IPS DF 4.7 (cell line): ENCODE data around the gene AKAP12.
"Not testable (repeated sequence)": the region's sequence is repeated elsewhere in the genome, so short reads cannot be mapped to it uniquely, and the experiment has no call there.

Source experiments
- DNase-seq: peaks from one replicate; pipeline ENCODE4 v3.0.0-alpha.2; 2013; ENCODE audit warnings: low spot score; ENCODE audit errors: extremely low read depth

AKAP12 gene

DNA sequence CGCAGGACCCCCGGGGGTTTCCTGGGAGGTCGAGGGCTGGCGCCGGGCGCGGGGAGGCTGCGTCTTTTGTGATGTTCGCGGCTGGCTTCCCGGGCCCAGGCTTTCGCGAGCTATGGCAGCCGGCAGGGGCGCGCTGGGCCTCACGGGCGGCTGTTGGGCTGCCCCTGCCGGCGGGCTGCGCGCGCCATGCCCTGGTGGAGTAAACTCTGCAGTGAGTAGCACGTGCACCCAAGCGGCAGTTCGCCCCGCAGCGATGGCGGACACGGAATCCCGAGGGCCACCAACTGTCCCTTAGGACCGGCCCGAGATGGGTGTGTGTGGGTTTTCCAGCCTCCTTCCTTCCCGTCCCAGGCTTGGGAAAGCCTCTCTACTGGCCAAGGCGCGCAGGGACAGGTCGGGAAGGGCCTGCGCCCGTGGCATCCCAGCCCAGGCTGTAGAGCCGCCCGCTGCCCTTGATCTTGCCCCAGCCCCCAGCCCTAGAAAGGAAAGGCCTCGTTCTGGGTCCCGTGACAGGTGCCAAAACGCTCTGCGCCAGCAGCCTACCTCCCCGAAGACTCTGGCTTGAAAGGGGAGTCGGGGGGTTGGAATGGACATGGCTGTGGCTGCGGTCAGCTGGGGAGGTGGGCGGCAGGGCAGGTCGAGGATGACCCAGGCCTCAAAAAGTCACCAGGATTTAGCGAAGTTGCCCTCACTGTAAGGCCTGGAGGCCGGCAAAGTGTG is 101.9 kb downstream of the AKAP12 start:
- no peak for DNase-seq

DNA sequence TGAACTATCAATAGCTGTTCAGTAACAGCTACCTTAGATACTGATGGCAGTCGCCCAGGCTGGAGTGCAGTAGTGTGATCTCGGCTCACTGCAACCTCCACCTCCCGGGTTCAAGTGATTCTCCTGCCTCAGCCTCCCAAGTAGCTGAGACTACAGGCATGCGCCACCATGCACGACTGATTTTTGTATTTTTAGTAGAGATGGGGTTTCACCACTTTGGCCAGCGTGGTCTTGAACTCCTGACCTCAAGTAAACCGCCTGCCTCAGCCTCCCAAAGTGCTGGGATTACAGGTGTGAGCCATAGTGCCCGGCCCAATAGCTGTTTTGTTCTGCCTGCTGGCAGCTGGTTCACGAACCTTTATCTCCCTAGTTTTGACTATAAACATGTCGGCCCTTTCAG is 103.0 kb downstream of the AKAP12 start:
- DNase-seq: not testable (repeated sequence)

DNA sequence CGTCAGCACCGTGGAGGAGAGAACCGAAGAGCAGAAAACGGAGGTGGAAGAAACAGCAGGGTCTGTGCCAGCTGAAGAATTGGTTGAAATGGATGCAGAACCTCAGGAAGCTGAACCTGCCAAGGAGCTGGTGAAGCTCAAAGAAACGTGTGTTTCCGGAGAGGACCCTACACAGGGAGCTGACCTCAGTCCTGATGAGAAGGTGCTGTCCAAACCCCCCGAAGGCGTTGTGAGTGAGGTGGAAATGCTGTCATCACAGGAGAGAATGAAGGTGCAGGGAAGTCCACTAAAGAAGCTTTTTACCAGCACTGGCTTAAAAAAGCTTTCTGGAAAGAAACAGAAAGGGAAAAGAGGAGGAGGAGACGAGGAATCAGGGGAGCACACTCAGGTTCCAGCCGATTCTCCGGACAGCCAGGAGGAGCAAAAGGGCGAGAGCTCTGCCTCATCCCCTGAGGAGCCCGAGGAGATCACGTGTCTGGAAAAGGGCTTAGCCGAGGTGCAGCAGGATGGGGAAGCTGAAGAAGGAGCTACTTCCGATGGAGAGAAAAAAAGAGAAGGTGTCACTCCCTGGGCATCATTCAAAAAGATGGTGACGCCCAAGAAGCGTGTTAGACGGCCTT is 110.0 kb downstream of the AKAP12 start:
- DNase-seq: no peak

DNA sequence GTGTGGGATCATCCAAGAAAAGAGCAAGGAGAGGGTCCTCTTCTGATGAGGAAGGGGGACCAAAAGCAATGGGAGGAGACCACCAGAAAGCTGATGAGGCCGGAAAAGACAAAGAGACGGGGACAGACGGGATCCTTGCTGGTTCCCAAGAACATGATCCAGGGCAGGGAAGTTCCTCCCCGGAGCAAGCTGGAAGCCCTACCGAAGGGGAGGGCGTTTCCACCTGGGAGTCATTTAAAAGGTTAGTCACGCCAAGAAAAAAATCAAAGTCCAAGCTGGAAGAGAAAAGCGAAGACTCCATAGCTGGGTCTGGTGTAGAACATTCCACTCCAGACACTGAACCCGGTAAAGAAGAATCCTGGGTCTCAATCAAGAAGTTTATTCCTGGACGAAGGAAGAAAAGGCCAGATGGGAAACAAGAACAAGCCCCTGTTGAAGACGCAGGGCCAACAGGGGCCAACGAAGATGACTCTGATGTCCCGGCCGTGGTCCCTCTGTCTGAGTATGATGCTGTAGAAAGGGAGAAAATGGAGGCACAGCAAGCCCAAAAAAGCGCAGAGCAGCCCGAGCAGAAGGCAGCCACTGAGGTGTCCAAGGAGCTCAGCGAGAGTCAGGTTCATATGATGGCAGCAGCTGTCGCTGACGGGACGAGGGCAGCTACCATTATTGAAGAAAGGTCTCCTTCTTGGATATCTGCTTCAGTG is 110.8 kb downstream of the AKAP12 start:
- DNase-seq: no peak

DNA sequence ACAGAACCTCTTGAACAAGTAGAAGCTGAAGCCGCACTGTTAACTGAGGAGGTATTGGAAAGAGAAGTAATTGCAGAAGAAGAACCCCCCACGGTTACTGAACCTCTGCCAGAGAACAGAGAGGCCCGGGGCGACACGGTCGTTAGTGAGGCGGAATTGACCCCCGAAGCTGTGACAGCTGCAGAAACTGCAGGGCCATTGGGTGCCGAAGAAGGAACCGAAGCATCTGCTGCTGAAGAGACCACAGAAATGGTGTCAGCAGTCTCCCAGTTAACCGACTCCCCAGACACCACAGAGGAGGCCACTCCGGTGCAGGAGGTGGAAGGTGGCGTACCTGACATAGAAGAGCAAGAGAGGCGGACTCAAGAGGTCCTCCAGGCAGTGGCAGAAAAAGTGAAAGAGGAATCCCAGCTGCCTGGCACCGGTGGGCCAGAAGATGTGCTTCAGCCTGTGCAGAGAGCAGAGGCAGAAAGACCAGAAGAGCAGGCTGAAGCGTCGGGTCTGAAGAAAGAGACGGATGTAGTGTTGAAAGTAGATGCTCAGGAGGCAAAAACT is 111.5 kb downstream of the AKAP12 start:
- no peak for DNase-seq

DNA sequence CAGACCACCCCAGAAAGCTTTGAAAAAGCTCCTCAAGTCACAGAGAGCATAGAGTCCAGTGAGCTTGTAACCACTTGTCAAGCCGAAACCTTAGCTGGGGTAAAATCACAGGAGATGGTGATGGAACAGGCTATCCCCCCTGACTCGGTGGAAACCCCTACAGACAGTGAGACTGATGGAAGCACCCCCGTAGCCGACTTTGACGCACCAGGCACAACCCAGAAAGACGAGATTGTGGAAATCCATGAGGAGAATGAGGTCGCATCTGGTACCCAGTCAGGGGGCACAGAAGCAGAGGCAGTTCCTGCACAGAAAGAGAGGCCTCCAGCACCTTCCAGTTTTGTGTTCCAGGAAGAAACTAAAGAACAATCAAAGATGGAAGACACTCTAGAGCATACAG is 112.0 kb downstream of the AKAP12 start:
- DNase-seq: no peak

DNA sequence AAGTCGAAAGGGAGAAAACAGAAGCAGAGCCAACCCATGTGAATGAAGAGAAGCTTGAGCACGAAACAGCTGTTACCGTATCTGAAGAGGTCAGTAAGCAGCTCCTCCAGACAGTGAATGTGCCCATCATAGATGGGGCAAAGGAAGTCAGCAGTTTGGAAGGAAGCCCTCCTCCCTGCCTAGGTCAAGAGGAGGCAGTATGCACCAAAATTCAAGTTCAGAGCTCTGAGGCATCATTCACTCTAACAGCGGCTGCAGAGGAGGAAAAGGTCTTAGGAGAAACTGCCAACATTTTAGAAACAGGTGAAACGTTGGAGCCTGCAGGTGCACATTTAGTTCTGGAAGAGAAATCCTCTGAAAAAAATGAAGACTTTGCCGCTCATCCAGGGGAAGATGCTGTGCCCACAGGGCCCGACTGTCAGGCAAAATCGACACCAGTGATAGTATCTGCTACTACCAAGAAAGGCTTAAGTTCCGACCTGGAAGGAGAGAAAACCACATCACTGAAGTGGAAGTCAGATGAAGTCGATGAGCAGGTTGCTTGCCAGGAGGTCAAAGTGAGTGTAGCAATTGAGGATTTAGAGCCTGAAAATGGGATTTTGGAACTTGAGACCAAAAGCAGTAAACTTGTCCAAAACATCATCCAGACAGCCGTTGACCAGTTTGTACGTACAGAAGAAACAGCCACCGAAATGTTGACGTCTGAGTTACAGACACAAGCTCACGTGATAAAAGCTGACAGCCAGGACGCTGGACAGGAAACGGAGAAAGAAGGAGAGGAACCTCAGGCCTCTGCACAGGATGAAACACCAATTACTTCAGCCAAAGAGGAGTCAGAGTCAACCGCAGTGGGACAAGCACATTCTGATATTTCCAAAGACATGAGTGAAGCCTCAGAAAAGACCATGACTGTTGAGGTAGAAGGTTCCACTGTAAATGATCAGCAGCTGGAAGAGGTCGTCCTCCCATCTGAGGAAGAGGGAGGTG is 112.9 kb downstream of the AKAP12 start:
- DNase-seq: no peak

DNA sequence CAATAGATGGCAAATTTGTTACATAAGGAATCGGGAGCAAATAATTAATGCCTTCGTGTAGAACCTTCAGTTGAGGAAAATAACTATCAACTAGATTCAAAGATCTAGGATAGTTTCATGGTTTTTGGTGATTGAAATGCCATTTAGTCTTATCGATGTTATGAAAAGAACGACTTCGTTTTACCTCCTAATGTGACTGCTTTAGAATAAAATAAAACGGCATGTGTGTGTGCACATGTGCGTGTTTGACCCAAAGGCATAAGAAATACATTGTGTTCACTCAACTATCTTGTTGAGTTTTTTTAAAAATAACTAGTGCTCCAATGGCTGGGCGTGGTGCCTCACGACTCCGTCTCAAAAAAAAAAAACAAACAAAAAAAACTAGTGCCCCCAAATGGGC is 114.0 kb downstream of the AKAP12 start:
- DNase-seq: no peak

DNA sequence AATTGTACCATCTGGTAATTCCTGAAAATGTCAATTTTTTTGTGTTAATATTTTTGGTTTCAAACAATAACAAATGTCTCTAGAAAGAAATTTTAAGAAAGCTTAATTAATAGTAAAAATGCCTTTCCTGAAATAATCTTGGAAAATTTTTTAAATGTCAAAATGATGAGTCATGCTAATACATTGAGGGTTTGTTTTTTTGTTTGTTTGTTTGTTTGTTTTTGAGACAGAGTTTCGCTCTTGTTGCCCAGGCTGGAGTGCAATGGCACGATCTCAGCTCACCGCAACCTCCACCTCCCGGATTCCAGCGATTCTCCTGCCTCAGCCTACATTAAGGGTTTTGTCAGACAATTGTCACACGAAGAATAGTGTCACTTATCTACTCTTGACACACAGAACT is 117.2 kb downstream of the AKAP12 start:
- DNase-seq: not testable (repeated sequence)

DNA sequence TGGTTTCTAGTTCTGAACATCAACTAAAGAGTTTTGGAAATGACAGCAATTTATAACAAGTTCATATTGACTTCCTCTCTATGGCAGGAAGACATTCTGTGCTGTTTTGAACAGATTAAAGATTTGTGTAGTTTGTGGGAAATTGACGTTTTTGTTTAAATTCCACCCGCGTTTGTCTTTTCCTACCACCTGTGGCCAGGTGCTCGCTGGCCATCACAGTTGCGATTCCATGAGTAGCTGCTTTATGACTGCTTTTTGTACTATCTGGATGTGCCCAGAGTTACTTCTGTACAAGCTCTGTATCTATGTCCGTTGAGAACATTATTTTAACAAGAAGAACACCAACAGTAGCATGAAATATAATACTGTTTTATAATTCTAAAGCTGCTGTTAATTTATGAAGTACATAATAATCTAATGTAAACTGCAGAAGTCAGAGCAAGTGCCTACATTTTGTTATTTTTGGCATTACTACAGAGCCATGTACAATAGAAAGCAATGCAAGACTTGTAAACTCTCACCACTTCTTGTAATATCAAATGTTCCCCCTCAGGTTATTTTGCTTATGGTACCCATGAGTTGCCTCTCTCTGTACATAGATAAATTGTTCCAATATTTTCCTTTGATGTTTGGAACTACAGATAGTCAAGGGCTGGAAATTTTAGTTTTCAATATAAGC is 118.1 kb downstream of the AKAP12 start:
- no peak for DNase-seq

DNA sequence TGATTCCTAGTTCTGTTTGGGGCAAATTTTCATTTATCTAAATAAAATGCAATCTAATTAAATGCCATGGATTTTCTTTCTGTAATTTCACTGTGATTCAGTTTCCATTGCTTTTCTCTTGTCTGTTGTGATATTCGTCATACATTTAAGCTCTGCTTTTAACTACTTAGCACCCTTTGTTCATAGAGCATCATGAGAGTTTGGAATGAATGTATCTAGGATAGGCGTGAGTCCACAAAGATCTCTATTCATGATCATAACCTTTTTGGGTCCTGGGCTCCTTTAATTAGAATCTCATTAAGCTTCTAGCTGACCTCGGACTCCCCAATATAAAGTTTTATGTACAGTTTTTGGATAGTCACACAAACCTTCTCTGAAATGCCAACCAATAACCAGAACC is 118.7 kb downstream of the AKAP12 start:
- no peak for DNase-seq

DNA sequence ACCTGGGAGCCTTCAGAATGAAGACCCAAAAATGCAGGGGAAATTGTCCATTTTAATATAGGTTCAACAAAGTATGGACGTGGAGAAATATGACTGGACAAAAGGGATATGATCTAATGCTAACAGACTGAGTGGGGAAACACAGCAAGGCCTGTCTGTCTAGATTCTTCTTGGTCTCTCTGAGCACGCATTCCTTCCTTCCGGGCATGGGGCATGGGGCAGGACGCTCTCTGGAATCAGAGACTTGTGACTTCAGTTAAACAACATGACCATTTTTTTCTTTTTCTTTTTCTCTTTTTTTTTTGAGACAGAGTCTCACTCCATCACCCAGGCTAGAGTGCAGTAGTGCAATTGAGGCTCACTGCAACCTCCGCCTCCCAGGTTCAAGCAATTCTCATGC is 119.7 kb downstream of the AKAP12 start:
- DNase-seq: no peak

DNA sequence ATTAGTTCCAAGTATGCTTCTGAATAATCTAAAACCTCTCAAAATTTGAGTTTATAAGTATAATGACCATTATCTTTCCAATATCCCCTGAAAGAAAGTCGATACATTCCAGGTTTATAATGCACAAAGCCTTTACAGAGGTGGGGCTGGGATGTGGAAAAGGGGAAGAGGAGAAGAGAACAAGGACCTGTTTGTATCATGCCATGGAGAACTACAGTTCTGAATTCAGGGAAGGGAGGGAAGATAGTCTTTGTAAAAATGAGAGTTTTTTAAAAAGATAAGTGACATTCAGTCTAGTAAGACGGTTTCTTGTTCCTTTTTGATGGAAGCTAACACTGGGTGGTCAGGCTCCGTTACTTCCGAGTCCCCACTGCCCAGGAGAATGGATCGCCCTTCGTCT is 125.5 kb downstream of the AKAP12 start:
- no peak for DNase-seq

DNA sequence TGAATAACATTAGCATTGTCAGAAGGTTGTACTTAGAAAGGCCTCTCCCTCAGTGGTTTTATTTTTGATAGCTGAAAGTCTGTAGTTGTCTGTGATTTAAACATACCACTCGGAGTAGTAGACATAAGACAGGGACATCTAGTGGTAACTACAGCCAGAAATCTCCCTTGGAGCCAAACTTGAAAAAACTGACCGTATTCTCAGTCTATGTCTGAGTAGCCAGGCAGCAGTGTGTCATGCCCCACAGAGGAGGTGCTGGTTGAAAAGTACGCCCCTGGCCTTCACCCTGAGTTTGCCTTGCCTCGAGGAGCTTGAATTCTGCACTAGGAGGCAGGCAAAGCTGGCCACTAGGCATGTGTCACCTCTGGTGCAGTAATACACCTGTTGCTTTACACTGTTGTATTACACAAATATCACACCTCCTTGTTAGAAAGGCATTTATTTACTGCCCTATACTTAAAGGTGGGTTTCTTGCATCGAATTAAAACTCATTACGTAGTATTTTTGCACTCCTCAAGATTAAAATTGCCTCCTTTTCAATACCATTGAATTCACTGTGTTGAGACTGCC is 130.8 kb downstream of the AKAP12 start:
- DNase-seq: no peak

DNA sequence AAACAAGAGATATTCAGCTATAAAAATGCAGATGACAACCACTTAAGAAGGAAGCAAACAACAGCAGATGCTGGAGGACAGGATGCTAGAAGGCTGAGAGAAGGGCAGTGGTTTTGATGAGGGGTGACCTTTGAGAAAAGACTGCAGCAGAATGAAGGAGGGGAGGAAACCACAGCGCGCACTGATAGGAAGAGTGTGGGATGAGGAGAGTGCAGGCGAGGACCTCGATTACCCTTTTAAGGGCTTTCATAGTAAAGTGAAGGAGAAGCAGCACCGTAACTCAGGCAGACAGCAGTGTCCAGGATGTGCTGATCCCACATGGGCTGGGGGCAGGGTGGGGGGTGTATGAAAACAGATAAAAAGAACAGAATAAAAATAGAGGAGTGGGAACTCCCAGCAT is 132.4 kb downstream of the AKAP12 start:
- DNase-seq: no peak

DNA sequence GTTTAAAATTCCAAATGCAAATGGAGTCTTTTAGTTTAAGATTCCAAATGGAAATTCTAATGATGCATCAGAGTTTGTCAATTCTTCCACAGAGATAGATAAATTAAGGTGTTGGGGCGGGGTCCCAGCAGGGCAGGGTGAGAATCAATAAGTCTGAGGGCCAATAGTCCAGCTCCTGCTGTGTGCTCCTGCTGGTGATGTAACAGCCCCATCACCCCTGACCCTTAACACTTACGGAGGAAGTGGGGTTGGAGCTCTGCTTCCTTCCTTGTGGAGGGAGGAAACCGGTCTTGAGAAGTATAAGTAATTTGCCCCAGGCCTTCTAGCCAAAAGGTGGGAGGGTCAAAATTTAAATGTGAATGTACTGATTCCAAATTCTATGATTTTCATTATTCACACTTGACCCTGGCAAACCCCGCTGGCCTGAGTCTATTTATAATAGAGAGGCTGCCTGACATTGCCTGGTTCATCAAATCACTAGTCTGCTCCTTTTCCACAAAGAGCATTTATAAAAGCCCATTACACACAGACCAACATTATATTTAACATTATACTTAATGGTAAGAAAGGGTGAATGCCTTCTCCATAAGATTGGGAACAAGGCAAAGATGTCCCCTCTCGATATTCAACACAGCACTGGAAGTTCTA is 134.4 kb downstream of the AKAP12 start:
- no peak for DNase-seq

DNA sequence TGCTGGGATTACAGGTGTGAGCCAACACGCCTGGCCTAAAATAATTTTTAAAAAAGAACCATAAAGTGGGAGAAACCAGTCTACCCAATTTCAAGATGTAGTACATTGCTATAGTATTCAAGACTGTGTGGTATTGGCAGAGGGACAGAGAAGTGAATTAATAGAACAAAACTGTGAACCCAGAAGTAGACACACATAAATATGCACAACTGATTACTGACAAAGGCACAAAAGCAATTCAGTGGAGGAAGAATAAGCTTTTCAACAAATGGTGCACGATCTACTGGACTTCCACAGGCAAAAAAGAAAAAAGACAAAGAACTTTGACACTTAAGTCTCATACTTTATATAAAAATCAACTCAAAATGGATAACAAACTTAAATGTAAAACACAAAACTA is 136.1 kb downstream of the AKAP12 start:
- no peak for DNase-seq

DNA sequence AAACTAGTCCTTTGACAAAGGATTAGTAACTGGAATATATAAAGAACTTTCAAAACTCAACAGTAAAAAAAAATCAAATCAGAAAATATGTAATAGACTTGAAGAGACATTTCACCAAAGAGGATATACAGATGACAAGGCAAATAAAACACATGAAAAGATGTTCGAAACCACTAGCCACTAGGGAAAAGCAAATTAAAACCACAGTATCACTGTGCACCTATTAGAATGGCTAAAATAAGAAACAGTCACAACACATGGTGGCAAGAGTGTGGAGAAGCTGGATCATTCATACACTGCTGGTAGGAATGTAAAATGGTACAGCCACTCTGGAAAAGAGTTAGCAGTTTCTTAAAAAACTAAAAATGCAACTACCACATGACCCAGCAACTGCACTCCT is 136.7 kb downstream of the AKAP12 start:
- no peak for DNase-seq

DNA sequence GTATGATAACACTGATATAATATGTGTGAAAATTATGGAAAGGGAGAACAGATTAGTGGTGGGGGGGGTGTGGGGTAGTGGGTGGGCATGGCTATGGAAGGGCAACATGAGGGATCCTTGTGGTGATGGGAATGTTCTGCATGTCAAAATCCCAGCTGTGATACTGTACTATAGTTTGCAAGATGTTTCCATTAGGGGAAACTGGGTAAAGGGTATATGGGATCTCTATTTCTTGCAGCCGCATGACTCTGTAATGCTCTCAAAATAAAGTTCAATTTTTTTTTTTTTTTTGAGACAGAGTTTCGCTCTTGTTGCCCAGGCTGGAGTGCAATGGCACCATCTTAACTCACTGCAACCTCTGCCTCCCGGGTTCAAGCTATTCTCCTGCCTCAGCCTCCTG is 137.3 kb downstream of the AKAP12 start:
- no peak for DNase-seq
